ENCODE results near the gene CALHM6. TPM values are rescaled to one million over a fixed set of nuclear protein-coding genes. Genes with fewer than 3 reads are reported as not detected.

Gene CALHM6
- total RNA-seq, 1 experiment from 2014 or later: not detected

DNA sequence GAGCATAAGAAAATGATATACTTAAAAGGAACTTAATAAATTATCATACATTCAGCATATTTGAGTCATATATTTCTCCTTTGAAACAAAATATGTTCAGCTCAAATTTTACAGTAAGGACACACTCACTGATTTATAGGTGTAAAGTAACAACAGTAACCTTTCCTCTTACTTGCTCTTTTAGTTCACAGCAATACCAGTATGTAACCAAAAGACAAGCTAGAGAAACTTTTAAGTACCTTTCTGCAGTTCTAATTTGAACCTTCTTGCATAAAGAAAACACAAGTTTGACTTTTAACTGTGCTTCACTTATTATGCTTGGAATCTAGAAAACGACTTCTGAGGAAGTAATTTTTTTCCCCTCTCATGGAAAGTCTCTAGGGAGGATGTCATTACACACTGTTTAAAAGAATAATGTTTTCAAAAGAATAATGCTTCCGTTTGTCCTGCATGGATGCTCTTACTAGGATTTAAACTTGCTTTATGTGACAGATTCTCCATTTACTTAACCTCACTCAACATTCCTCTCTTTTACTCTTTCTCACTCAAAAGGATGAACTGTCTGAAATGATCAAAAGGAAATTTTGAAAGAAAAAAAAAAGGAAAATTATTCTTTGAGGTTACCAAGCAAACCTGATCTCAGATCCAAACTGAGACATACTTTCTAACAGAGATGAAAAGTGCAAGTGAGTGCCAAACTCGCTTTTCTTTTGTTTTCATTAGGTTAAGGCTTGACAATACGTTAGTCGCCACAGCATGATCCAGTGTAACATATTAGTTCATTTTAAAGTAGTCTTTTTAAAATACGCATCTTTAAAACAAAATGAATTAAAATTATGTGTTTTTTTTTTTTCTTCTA is 22.4 kb upstream of the CALHM6 start (continued):
- TF ChIP-seq, protein P1, sequence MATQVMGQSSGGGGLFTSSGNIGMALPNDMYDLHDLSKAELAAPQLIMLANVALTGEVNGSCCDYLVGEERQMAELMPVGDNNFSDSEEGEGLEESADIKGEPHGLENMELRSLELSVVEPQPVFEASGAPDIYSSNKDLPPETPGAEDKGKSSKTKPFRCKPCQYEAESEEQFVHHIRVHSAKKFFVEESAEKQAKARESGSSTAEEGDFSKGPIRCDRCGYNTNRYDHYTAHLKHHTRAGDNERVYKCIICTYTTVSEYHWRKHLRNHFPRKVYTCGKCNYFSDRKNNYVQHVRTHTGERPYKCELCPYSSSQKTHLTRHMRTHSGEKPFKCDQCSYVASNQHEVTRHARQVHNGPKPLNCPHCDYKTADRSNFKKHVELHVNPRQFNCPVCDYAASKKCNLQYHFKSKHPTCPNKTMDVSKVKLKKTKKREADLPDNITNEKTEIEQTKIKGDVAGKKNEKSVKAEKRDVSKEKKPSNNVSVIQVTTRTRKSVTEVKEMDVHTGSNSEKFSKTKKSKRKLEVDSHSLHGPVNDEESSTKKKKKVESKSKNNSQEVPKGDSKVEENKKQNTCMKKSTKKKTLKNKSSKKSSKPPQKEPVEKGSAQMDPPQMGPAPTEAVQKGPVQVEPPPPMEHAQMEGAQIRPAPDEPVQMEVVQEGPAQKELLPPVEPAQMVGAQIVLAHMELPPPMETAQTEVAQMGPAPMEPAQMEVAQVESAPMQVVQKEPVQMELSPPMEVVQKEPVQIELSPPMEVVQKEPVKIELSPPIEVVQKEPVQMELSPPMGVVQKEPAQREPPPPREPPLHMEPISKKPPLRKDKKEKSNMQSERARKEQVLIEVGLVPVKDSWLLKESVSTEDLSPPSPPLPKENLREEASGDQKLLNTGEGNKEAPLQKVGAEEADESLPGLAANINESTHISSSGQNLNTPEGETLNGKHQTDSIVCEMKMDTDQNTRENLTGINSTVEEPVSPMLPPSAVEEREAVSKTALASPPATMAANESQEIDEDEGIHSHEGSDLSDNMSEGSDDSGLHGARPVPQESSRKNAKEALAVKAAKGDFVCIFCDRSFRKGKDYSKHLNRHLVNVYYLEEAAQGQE (IDR thresholded peaks at IDR 0.05; ENCODE audit: low read depth): no peak
- TF ChIP-seq JUND (IDR thresholded peaks at IDR 0.05) (no peak), TCF7L2 (IDR thresholded peaks at IDR 0.05; ENCODE audit: borderline replicate concordance, extremely low read depth, insufficient read depth, insufficient read length) (no peak)

DNA sequence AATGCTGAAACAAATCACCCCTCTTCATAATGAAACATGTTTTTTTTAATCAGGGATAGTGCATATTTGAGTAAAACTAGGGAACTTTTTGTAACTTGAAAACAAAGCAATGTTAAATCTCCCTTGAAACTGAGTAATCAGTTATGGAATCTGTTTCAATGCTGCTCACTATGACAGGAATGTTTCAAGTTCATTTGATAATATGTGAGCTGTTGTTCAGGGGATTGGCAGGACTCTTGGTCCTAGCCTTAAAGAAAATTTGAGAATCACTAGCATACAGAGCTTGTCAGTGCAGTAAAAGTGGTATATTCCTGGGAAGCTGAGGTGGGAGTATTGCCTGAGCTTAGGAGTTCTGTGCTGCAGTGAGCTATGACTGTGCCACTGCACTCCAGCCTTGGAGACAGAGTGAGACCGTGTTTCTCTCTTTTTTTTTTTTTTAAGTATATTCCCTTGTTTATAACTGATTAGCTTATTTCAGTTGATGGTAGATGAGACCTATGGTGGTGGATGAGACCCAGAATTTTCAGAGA is 21.6 kb upstream of the CALHM6 start:
- no peaks in the 10 kb centered on the region for H3K9me2 ChIP-seq (ENCODE audit: insufficient read depth)
- ChIA-PET CTCF (interaction anchor here (0.7 kb wide), 1 partner anchor 152 kb away, joined by 3 read pairs; no protein-coding TSS in a partner anchor), POLR2A (no interaction called here), RAD21 (ENCODE audit: low non-redundant PET in 1 of 2, low total read pairs in 2 of 2, uncharacterized antibody in 2 of 2, unreplicated experiment in 2 of 2) (no interaction called here)
- ATAC-seq: no peak
- no peaks in the 10 kb centered on the region for H3K27me3 ChIP-seq (ENCODE audit: insufficient read depth, low read length)
- no peak overlapping the region for H3K4me3 ChIP-seq (replicated peaks in 1 of 2; ENCODE audit: low read depth in 1 of 2, low read length in 2 of 2)
- H3K9ac ChIP-seq (ENCODE audit: low read length): no peak overlapping the region
- no peaks in the 10 kb centered on the region for H3K4me1 ChIP-seq (ENCODE audit: control insufficient read depth in 1 of 2, insufficient read depth in 2 of 2, low read length in 2 of 2)
- peaks cover 0 to 3% of the 10 kb centered on the region in 2 experiments; a peak in 2 of 4 replicates for H3K36me3 ChIP-seq (ENCODE audit: control insufficient read depth in 1 of 2, insufficient read depth in 2 of 2, low read length in 2 of 2)
- no peak for DNase-seq (ENCODE audit: low read depth, low spot score)
- no TSS peak for BruUV-seq (replicated peaks)
- H4K20me1 ChIP-seq (ENCODE audit: insufficient read depth): no peaks in the 10 kb centered on the region
- intact Hi-C loops (cut with micrococcal nuclease): no loop called here
- no peaks in the 10 kb centered on the region for H3K79me2 ChIP-seq (ENCODE audit: insufficient read depth, low read length)
- no peaks in the 10 kb centered on the region for H3K9me3 ChIP-seq (ENCODE audit: control insufficient read depth in 1 of 2, insufficient read depth in 1 of 2, low read depth in 1 of 2, low read length in 2 of 2)
- no peak overlapping the region for H3K27ac ChIP-seq (ENCODE audit: low read depth, low read length)
- H2AFZ ChIP-seq (ENCODE audit: low read depth, low read length, poor library complexity, severe bottlenecking): no peak overlapping the region
- no peak overlapping the region for H3K4me2 ChIP-seq (ENCODE audit: low read length)
- TF ChIP-seq CEBPB (IDR thresholded peaks at IDR 0.05; ENCODE audit: low read depth) (no peak), ELF1 (IDR thresholded peaks at IDR 0.05; ENCODE audit: borderline replicate concordance, low read depth) (no peak), POLR2AphosphoS5 (IDR thresholded peaks at IDR 0.05; ENCODE audit: low read depth, low read length) (no peak)
